ENCODE measurements around the gene DOLK. TPM values are rescaled to one million over a fixed set of nuclear protein-coding genes. Genes with fewer than 3 reads are reported as not detected.

Gene DOLK
- total RNA-seq, 3 donors from 2014 or later: 8.7 to 9.9 (median 9.7) TPM

DNA sequence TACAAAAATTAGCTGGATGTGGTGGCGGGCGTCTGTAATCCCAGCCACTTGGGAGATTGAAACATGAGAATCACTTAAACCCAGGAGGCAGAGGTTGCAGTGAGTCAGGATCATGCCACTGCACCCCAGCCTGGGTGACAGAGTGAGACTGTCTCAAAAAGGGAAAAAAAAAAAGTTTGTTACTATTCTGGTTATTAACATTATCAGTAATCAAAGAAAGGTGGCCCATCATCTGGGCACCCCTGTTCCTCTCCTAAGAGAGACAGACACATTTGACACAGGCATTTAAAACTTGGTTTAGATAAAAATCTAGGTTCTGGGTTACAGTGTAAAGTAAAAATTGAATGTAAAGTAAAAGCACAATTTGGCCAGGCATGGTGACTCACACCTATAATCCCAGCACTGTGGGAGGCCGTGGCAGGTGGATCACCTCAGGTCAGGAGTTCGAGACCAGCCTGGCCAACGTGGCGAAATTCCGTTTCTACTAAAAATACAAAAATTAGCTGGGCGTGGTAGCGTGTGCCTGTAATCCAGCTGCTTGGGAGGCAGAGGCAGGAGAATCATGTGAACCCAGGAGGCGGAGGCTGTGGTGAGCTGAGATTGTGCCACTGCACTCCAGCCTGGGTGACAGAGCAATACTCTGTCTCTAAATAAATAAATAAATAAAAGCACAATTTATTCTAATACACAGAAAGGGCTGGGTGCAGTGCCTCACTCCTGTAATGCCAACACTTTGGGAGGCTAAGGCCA lies 43.4 kb downstream of the DOLK start:
- intact Hi-C loops (cut with DNase I, micrococcal nuclease): no loop called here
- TF ChIP-seq, protein P1, sequence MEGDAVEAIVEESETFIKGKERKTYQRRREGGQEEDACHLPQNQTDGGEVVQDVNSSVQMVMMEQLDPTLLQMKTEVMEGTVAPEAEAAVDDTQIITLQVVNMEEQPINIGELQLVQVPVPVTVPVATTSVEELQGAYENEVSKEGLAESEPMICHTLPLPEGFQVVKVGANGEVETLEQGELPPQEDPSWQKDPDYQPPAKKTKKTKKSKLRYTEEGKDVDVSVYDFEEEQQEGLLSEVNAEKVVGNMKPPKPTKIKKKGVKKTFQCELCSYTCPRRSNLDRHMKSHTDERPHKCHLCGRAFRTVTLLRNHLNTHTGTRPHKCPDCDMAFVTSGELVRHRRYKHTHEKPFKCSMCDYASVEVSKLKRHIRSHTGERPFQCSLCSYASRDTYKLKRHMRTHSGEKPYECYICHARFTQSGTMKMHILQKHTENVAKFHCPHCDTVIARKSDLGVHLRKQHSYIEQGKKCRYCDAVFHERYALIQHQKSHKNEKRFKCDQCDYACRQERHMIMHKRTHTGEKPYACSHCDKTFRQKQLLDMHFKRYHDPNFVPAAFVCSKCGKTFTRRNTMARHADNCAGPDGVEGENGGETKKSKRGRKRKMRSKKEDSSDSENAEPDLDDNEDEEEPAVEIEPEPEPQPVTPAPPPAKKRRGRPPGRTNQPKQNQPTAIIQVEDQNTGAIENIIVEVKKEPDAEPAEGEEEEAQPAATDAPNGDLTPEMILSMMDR (IDR thresholded peaks at IDR 0.05): no peak
- DNase-seq: no peak
- no peak for ATAC-seq
- H3K9me3 ChIP-seq: no peaks in the 10 kb centered on the region
- peaks cover 14% of the 10 kb centered on the region for H3K4me1 ChIP-seq (ENCODE audit: low read depth)
- H3K36me3 ChIP-seq (ENCODE audit: low read depth): peaks cover 7% of the 10 kb centered on the region
- H3K4me3 ChIP-seq: no peak overlapping the region

DNA sequence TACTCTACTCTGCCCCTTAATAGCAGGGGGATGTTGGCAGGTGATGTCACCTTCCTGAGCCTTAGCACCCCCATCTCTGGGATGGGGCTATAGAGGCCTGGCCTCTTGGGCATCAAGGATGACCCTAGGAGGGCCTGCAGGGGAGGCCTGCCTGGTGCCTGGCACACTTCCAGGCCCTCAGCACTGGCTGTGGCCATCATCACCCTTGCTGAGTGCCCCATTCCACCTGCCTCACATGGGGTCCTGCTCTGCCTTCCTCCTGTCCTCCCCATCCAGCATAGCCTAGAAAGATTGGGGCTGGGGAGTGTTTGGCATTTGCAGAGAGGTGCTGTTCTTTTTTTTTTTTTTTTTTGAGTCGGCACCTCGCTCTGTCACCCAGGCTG lies 44.3 kb downstream of the DOLK start:
- intact Hi-C loops (cut with DNase I, micrococcal nuclease): no loop called here
- Histone ChIP-seq H3K36me3 (ENCODE audit: low read depth) (peaks cover 6% of the 10 kb centered on the region), H3K4me3 (no peak overlapping the region), H3K4me1 (ENCODE audit: low read depth) (peaks cover 14% of the 10 kb centered on the region), H3K9me3 (no peaks in the 10 kb centered on the region)
- DNase-seq (no peak), ATAC-seq (no peak)
- TF ChIP-seq, protein P1 (IDR thresholded peaks at IDR 0.05): no peak

DNA sequence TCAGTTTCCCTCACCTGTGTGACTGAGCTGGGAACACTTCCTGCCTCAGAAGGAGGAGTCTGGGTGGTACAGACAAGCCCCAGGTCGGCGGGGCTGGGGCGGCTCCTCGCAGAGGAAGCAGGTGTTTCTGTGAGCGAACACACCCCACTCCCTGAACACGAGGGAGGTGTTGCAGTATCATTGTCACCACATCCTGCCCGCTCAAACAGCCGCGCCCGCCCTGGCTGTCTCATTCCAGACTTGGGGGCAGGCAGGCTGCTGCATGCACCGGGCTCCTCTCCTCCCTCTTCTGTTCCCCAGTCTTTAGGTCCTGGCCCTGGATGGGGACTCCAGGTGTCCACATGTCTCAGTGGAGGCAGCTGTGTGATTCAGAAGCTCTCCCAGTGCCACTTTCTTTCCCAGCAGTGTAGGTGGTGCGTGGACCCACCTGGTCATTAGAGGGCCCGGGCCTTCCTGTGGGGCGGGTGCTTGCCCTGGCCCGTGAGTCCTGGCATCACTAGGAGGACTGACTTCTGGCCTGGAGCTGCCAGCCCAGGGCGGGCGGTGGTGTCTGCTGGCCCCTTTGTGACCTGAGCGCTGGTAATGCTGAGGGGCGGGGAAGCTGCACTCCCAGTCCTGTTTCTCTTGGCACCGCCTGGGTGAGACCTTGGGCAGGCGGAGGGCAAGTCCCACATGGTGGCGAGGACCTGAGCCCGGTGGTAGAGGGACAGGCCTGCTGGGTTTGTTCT lies 44.9 kb downstream of the DOLK start:
- intact Hi-C loops (cut with DNase I, micrococcal nuclease): no loop called here
- peaks cover under 1% of the 10 kb centered on the region for H3K36me3 ChIP-seq (ENCODE audit: low read depth)
- H3K4me1 ChIP-seq (ENCODE audit: low read depth): peaks cover 14% of the 10 kb centered on the region
- TF ChIP-seq, protein P1 (IDR thresholded peaks at IDR 0.05): no peak
- DNase-seq (peak; percentile 80 to 93 (median 86)), ATAC-seq (peak; percentile 94)
- no peaks in the 10 kb centered on the region for H3K9me3 ChIP-seq
- no peak overlapping the region for H3K4me3 ChIP-seq

DNA sequence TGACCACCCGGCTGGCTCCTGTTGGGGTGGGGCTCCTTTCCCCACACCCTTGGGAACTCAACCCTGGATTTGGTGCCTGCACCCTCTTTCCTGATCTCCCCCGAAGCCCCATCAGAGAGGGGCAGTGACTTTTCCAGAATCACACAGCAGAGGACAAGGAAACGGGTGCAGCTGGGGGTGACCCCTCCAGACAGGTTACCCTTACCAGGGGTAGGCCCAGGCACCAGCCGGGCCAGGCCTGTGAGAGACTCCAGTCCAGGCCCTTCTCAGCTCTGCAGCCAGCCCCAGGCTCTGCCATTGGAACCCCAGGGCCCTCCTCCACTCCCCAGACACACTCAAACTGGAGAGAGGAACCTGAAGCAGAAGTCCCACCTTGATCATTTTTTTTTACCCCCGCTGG lies 45.6 kb downstream of the DOLK start:
- H3K4me1 ChIP-seq (ENCODE audit: low read depth): peaks cover 14% of the 10 kb centered on the region
- ATAC-seq (peak; percentile 3), DNase-seq (no peak)
- TF ChIP-seq, protein P1 (IDR thresholded peaks at IDR 0.05): no peak
- H3K4me3 ChIP-seq: no peak overlapping the region
- no peaks in the 10 kb centered on the region for H3K36me3 ChIP-seq (ENCODE audit: low read depth)
- no peaks in the 10 kb centered on the region for H3K9me3 ChIP-seq
- intact Hi-C loops (cut with DNase I, micrococcal nuclease): no loop called here

DNA sequence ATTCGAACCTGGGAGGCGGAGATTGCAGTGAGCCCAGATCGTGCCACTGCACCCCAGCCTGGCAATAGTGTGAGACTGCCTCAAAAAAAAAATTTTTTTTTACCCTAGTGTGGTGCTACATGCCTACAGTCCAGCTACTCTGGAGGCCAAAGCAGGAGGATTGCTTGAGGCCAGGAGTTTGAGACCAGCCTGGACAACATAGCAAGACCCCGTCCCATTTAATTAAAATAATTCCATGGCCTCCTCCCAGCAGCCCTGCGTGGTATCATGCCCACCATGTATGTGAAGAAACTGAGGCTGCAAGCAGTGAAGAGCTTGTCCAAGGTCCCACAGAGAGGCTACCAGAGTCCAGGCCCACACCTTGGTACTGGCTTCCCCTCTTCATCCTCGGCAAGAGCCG lies 46.0 kb downstream of the DOLK start:
- Histone ChIP-seq H3K4me3 (no peak overlapping the region), H3K36me3 (ENCODE audit: low read depth) (no peaks in the 10 kb centered on the region), H3K4me1 (ENCODE audit: low read depth) (peaks cover 14% of the 10 kb centered on the region), H3K9me3 (no peaks in the 10 kb centered on the region)
- intact Hi-C loops (cut with DNase I, micrococcal nuclease): no loop called here
- TF ChIP-seq, protein P1 (IDR thresholded peaks at IDR 0.05): no peak
- ATAC-seq (no peak), DNase-seq (no peak)

Measured in mucosa of descending colon (tissue), 3 donors.